NCI-H1417 (cell line): Measurements from ENCODE around the gene HEG1.

Experiments used
- DNase-seq, 3 experiments: peaks; one replicate each; lab custom pipeline; 2025; lab: John Stamatoyannopoulos, UW

HEG1 gene

DNA sequence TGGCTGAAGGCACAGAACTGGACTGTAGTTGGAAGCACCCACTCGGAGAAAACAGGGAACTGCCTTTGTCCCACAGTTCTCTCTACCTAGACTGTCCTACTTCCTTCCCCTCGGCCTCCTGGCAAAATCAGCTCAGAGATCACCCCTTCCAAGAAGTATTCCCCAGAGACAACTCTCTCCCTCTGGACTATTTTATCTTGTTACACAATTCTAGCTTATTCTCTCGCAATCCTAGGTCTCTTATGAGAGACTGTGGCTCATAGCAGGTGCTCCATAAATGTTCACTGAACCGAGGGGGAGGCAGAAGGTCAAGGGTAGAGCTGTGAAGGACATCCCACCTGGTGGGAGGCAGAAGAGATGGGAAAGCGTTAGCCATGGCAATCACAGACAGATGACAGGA is 10.6 kb downstream of the HEG1 start:
- no peak for DNase-seq

DNA sequence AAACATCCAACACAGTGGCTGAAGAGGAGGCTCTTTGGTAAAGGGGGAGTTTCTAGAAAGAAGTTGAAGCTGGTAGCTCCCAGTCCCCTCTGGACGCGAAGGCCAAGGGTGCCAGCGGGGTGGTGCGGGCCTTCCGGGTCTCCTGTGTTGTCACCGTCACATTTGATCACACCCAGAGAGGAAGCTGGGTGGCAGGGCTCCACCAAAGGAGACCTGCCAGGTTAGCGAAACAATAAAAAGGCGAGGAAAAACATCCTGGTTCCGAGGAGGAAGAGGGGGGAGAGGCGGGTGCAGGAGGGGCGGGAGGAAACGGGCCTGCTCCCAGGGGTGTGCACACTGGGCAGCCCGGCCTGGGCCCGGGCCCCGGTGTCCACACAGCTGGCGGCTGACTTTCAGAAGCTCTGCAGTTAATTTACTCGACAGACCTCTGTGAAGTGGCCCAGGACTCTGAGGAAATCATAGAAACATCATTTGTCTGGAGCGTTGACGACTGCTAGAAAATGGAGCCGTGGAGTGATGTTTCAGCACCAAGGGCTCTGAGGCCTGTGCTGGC is 12.1 kb downstream of the HEG1 start:
- no peak for DNase-seq

DNA sequence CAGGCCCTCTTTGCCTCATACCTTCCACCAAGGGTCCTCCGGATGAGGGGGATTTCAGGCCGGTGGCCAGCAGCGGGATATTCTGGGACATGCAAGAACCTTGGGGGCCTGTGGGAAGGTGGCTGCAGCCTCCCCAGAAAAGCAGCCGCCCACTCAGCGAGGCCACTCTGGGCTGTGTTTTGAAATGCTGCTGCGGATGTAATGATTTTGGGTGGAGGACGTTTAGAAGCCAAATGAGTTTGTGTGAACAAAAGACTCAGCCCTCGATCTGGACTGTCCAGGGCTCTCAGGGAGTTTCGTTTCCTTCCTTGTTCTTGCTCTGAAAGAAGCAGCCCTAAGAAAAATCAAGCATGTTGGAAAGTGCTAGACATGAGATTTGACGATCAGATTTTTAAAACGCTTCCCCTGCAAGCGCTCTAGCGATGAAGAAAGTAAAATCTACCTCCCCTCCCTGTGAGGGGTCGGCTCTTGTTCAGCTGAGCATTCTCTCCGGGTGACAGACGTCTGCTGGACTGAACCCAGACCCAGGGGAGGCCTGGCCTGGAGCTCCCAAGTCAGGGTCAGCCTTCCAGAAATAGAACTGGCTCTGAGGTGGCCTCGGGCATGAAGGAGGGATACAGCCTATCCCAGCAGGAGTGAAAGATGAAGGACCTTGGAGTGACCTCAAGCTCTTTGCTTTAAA is 12.9 kb downstream of the HEG1 start:
- DNase-seq: no peak

DNA sequence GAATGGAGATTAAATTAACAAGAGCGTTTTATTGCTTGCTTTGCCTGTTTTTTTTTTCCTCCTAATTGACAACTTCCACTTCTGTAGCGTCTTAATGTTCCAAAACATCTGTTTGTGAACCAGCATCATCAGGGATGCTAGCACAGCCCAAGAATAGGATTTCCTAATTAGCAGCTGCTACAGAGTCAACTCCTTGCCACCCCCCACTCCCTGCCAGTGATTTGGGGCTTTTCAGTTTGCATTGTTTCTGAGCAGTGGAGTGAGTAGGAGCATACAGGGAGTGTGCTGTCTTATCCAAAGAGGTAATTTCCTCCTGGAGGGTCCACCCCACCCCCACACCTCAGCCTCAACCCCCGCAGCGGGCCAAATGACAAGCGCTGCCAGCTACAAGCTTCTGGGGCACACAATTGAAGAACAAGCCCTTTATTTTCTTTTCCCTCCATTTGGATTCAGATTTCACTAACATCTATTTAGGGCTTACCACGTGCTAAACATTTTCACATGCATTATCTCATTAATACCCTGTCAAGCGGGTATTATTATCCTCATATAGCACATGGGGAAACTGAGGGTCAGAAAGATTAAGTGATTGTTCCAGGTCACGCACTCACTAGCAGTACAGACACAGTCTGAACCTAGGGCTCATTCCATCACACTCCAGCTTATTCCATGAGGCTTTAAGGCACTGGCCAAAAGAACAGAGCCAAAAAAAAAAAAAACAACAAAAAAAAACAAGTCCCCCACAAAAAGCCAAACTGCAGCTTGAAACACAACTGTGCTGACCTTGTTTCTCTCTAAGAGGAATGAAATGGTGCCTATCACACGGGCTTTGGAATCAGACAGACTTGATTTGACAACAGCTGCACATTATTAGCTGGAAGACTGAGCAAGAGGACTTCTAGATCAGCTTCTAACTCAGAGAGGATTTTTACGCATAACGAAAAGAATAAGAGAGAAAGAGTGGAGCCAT is 16.4 kb downstream of the HEG1 start:
- peak in 2 of 3 experiments; percentile 18 to 63 for DNase-seq

DNA sequence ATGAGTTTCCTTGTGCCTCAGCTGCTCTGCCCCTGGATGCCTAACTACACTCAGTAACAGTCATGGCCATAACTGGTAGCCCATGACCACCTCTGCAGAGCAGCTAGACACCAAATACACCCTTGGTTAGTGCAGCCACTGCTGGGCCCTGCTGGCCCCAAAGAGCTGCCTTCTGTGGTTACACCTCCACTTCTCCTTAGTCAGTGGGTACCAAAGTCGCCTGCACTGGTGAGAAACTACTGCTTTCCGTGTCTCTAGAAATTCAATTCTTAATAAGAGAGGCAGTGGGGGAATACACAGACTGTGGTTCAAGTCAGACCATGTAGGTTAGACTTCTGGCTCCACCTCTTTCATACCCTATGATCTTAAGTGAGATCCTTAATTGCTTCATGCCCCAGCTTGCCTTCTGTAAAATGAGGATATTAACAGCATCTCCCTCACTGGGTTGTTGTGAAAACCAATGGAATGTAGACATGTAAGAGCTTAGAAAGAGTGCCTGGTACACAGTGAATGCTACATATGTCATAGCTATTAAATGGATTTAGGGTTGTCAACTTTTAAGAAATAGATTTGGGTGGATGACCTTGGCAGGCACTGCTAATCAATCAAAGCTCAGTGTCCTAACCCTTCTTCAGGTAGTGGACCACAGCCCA is 18.2 kb downstream of the HEG1 start:
- no peak for DNase-seq

DNA sequence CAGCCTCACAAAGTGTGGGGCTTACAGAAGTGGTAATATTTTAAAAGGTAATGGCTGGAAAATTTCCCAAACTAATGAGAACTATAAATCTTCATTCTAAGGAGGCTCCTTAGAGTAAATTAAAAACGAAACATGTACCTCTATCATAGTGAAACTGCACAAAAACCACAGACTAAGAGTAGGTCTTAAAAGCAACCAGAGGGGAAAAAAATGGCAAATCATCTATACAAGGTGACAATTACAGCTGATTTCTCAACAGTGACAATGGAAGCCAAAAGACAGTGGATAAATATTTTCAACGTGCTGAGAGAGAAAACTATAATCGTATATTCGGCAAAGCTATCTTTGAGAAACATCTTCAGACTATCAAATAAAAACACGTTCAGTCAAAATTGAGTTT is 20.6 kb downstream of the HEG1 start:
- DNase-seq: no peak

DNA sequence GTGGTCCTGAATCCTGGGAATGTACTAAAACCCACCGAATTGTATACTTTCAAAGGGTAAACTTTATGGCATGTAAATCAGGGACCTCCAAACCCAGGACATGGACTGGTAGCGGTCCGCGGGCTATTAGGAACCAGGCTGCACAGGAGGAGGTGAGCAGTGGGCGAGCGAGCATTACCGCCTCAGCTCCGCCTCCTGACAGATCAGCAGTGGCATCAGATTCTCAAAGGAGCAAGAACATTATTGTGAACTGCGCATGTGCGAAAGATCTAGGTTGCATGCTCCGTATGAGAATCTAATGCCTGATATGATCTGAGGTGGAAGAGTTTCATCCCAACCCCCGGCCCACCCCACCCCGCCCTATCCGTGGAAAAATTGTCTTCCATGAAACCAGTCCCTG is 22.2 kb downstream of the HEG1 start:
- DNase-seq: no peak

DNA sequence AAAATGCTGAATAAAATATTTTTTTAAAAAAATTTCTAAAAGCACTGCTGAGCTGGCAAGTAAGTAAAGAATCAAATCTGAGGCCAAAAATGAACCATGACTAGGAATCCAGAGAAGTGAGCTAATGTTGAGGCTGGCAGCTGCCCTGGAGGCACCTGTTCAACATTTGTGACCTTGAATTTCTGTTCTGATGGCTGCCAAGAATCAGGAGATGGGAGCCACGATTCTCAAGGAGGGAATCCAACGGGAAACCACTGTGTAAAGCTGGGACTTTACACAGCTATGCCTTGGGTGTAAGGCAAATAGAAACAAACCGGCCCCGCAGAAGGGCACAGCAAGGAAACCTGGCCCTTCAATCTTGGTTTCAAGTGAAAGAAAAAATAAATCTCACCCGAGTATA is 22.7 kb downstream of the HEG1 start:
- no peak for DNase-seq

DNA sequence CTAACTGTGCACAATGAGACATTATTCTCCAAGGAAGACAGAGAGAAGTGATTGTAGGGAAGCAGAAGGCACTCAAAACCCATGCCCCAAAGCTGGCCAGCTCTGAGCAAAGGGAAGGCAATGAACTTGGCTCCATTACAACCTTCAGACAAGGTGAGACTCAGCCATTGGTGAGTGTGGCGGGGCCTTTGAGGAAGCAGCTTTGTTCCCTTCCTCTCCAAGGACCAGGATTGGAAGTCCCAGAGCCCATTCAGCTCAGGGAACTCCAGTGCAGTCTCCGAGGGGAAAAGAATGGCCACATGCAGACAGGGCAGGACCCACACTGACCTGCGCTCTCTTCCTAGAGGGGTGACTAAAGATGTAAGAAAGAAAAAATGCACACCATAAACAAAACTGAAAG is 23.1 kb downstream of the HEG1 start:
- no peak for DNase-seq

DNA sequence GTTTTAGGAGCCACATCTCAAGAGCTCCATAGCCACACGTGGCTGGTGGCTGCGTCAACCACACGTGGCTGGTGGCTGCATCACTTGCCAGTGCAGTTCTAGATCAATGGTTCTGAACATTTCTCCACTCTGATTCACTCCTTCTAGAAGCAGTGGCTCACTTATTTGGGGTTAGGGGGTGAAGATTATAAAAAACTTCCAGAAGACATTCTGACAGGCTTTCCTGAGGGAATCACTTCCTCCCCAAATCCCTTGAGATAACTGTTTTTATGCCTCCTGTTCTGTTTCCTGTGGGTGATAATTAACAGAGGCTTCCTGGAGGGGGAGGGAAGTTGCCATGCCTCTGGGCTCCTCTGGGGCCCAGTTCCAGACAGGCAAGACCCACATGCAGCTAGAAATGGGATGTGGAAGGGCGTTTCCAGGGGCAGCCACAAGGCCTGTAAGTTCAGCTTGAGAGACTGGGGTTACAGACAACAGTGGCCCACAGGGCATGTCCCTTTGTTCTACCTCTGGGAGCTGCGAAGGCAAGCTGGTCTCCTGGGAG is 23.6 kb downstream of the HEG1 start:
- DNase-seq: no peak

DNA sequence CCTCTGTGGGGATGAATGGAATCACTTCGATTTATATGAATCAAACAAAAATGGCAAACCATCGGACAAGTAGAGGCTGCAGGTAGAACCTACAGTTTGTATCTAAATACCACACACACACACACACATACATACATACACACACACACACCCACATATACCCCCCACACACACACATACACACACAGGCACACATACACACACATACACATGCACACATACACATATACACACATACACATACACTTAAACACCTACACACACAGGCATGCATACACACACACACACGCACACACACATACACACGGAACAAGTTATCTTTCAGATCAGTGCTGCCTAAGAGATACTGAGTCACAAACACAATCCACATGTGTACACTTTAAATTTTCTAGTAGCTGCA is 24.3 kb downstream of the HEG1 start:
- no peak for DNase-seq

DNA sequence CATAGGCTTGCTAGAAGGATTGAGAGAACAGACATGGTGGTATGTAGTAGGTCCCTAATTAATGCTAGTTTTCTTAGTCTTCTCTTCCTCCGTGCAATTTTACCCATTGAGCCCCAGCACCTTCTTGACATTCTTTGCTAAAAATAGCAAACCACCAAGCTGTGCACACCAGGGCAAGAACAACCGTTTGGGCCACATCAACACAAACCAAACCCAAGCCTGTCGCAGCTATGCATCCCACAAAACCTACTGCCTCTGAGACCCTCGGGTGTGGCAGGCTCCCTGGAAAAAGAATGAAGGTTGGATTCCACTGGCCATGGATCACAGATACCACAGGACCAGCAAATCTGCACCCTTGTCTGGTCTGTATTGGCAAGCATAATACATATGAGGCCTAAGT is 27.1 kb downstream of the HEG1 start:
- no peak for DNase-seq

DNA sequence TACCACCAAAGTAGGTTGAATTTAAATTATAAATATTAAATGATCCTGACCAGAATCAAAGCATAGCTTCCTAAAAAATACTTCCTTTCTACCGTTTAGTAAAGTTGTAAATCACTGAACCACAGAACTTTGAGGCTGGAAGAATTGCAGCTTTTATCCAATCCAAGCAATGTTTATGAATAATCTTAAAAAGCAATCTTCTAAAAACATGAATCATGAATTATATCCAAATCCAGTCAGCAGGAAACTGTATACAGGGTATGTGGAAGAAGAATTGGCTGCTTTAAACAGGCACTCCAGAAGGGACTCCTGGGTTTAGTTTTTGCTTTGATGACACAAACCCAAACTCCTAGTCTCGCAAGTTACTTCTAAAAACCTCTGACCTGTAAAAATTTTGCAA is 30.2 kb downstream of the HEG1 start:
- DNase-seq: no peak

DNA sequence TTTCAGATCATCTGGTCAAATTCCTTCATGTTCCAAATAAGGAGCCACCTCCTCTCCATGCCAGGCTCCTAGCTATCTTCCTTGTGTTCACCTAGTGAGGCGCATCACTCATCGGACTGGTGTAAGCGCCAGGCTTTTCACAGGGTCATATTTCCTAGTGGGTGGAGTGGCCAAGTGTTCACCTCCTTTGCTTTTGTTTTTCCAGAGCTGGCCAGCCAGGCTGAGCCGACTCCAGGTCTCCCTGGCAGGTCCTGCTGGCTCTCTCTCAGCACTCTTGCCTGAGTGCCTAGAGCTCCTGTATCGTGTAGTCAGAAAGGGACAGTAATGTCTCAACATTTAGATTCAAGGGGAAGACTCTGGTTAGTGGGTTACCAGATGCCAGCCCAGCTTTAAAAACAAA is 31.0 kb downstream of the HEG1 start:
- DNase-seq: peak in 2 of 3 experiments; percentile 22 to 37

DNA sequence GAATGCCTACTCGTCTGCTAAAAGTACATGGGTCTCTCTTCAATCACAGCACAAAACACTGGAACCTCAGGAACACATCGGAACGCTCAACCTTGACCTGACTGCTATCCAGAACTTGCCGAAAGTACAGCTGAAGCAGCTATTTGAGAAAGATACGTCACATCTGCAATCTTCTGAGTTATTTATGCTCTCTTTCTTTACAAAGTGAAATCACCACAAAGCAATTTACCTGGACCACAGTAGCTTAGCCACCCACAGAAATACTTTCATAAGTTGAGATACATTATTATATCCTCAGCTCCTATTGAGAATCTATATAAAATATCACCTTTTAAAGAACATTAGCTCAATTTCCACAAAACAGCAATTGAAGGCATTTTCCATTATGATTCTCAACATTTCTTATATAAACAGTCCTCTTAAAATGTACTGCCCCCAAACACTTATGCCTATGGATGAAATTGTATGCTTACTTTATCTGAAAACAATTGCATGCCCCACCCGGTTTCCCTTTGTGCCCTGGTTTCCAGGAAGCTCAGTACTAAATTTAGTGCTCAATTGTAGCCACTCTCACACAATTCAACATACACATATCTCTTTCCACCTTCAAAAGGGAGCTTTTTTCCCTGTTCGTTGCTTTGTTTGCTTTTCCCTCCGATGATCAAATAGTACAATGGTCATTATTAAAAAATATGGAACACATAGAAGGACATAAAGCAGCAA is 31.8 kb downstream of the HEG1 start:
- peak in 1 of 3 experiments; percentile 29 for DNase-seq

DNA sequence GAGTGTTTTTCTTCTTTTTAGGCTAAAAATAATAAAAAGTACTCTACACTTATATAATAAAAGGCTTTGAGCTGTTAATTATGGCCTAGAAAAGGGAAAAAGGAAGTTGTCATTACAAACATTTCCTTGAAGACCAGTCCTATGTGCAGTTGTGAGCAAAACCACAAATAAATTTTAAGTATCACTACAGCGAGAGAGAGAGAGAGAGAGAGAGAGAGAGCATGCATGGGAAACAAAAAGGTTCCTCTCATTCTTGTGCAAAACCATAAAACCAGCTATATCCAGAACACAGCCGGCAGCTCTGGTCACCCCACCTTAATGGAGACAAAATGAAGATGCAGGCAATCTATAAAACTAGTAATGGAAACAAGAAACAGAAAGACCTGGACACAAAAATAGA is 33.6 kb downstream of the HEG1 start:
- DNase-seq: no peak

DNA sequence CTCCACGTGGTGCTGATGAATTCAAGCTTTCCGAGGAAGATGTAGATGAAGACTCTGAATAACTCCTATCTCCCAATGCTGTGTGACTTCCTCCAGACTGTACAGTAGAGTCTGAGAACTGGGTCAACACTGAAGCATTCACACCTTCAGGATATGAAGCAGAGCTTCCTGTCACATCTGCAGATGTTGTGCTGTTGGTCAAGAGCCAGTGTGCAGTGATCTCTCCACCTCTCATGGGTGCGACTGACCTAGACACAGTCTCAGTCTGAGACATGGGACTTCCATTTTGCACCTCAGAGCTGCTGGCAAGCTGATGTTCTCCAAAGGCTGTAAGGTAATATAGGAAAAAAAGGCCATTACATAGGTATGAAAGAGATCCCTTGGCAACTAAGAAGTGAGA is 36.5 kb downstream of the HEG1 start:
- DNase-seq: no peak

DNA sequence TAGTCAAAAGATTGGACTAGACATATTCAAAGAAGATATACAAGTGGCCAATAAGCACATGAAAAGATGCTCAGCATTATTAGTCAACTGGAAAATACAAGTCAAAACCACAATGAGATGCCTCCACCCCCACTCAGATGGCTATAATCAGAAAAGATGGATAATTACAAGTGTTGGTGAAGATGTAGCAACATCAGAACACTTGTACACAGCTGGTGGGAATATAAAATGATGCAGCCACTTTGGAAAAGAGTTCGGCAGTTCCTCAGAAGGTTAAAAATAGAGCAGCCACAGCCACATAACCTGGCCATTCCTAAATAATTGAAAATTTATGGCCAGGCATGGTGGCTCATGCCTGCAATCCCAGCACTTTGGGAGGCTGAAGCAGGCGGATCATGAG is 38.4 kb downstream of the HEG1 start:
- no peak for DNase-seq

DNA sequence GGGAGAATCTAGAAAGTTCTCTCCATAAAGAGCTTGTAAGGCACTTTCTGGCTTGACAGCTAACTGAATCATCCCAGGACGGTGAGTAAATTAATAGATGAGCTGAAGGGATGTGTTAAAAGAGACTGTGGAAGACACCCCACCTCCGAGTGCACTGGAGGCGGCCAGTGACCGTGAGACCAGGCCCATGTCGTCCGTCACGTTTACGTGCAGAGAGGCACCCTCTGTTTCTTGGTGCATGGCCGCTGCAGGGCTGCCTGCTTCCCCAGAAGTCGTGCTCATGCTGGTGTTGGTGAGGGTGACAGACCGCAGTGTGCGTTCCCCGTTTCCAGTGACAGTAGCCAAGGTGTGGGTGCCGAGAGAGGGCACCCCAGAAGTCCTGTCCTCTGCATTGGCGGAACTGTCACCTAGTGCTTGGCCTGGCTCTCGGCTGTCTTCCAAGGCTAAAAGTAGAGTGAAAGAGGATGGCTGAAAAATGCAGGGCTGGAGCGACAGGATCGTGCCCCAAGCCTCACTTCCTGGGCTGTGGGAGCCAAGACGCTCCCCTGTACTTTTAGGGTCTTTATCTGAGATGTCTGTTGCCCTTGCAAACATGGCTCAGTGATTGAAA is 41.1 kb downstream of the HEG1 start:
- DNase-seq: no peak

DNA sequence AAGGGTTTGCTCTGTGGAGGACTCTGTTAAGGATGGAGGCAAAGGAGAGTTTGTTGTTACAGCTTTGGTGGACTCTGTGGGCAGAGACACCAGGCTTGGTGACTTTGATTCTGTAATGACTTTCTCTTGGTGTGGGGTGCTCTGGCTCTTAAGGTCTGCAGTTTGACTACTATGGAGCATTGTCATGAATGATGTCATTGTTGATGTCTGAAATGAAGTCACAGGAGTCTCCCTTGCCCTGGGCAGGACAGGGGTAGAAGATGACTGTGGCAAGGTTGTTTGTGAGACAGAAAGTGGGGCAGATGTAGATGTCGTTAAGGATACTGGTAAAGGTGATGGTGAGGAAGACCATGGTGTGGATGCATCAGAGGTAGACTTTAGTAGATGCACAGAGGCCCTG is 42.7 kb downstream of the HEG1 start:
- no peak for DNase-seq

DNA sequence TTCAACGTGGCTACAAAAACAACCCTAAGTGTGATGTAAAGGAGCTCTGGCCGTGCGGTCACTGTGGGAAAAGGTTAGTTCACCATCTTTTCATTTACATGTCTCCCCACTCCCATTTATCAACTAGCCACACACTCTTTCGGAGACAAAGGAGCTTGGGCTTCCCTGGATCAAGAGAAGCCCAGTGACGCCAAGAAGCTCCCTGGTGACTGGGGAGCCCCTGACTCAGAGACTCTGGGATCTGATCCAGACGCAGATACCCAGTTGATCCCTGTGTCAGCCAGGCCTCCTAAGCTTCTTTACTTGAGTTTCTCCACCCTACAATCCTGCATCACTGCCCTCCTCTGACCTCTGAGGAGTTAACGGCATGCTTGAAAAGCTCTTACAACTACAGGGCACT is 43.9 kb downstream of the HEG1 start:
- DNase-seq: no peak
